GM12865 (cell line): ENCODE measurements around the gene TBCD.

ENCODE experiments used
- DNase-seq: peaks from one replicate; pipeline ENCODE4 v3.0.0; 2010; ENCODE audit warnings: low read depth
- H3K4me3 ChIP-seq: 2 replicates; pipeline ENCODE4 v1.5.1; 2011; ENCODE audit warnings: mild to moderate bottlenecking, low read depth, low read length, control low read depth
- TF ChIP-seq, protein P1 (sequence below): IDR thresholded peaks from 2 replicates; pipeline ENCODE4 v1.5.1; 2011; ENCODE audit warnings: low read length, control low read depth, low read depth, inconsistent platforms; ENCODE audit not compliant: insufficient read depth; ENCODE audit errors: missing control alignments

Gene TBCD

DNA sequence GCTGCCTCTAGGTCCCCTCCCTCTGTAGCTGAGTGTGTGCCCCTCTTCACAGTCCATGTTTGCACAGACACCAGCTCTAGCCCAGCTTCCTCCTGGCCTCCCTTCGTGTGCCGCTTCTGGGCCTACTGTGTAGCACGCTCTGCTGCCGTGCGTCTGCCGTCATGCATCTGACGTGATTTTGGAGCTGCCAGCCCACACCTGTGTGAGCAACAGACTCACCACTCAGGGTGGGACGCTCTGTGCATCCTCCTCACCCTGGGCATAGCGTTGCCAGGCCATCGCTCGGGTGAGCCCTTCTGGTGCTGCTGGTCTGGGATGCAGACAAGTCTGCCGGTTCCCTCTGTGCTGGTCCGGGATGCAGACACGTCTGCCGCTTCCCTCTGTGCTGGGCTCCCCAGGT is 127.4 kb downstream of the TBCD start:
- no peak overlapping the region for H3K4me3 ChIP-seq
- no peak for DNase-seq
- TF ChIP-seq, protein P1, sequence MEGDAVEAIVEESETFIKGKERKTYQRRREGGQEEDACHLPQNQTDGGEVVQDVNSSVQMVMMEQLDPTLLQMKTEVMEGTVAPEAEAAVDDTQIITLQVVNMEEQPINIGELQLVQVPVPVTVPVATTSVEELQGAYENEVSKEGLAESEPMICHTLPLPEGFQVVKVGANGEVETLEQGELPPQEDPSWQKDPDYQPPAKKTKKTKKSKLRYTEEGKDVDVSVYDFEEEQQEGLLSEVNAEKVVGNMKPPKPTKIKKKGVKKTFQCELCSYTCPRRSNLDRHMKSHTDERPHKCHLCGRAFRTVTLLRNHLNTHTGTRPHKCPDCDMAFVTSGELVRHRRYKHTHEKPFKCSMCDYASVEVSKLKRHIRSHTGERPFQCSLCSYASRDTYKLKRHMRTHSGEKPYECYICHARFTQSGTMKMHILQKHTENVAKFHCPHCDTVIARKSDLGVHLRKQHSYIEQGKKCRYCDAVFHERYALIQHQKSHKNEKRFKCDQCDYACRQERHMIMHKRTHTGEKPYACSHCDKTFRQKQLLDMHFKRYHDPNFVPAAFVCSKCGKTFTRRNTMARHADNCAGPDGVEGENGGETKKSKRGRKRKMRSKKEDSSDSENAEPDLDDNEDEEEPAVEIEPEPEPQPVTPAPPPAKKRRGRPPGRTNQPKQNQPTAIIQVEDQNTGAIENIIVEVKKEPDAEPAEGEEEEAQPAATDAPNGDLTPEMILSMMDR = no peak

DNA sequence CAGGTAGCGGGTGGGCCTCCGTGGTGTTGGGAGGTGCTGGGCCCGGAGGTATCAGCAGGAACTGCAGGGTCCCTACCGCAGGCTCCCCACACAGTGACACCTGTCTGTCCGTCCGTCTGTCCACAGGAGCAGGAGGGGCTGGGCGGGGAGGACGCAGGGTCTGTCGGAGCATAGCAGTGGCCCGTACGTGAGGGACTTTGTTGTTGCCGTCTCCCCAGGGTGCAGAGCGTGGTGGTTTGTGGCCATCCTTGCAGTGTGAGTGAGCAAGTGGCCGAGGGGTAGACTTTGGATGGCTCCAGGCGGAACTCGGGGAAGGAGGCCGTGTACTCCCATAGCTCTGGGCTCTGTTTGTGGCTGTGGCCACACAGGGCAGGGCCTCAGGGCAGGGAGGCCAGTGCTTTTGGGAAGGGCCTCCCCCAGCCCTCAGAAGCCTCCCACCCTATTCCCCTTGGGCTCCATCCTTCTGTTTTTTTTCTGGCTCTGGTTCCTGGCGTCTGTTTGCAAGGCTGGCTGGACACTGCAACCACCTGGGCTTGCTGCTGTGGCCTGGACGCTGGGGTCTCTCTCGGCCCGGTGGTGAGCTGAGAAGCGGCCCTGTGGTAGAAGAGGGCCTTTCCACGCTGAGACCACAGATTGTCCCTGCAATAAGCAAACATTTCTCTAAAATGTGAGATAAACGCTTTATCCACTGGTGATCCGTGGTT is 128.9 kb downstream of the TBCD start:
- DNase-seq = no peak
- TF ChIP-seq, protein P1 = no peak
- no peak overlapping the region for H3K4me3 ChIP-seq

DNA sequence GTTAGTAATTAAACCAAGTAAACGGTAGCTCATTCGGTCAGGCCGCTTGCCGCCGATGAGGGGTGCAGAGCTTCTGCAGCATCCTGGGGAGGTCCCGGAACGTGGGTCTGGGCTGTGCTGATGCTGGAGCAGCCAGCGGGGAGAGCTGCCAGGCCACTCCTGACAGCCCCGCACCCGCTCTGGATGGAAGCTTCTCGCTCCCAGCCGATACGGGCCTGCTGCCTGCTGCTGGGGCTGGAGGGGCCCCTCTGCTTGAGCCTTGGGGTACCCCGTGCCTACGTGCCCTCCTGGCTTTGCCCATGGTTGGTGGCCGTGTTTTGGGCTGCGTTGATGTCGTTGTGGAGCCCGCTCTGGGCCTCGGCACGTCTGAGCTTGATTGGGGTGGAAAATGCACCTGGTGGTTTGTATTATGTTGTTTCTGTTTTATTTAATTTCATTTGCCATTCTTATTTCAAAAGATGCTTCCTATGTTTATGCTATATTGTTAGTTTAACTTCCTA is 129.5 kb downstream of the TBCD start:
- no peak overlapping the region for H3K4me3 ChIP-seq
- no peak for DNase-seq
- TF ChIP-seq, protein P1 = no peak

DNA sequence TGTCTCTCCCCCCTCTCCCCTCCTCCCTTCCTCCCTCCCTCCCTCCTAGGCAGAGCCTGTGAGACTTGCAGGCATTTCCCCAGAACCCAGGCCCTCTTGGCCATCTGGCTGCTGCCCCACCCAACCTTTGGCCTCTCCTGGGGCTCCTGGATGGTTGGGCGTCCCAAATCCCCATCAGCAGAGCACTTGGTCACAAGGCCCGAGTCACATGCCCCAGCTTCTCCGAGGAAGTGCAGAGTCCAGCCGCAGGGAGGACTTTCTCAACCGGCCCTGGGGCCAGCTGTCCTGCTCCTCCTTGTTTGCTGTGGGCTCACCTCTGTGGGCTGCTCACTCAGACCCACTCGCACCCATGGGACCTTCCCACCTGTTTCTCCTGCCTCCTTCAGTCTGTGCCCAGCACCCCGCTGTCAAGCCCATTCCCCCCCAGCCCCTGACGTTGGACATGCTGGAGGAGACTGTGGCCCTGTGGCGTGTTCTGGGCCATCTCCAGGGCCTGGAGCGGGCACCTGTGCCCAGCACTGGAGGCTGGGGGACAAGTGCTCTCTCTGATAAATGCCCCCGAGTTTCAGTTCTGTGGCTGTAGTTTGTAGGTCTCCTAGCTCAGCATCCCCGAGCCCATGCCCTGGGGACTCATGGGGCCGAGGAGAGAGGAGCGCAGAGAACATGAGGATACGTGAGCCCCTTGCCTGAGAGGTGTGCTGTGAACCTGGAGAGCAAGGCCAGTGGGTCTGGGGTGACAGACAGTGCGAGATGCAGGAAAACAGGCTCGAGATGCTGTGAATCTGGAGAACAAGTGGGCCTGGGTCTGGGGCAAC is 130.2 kb downstream of the TBCD start:
- no peak overlapping the region for H3K4me3 ChIP-seq
- no peak for DNase-seq
- TF ChIP-seq, protein P1 = no peak

DNA sequence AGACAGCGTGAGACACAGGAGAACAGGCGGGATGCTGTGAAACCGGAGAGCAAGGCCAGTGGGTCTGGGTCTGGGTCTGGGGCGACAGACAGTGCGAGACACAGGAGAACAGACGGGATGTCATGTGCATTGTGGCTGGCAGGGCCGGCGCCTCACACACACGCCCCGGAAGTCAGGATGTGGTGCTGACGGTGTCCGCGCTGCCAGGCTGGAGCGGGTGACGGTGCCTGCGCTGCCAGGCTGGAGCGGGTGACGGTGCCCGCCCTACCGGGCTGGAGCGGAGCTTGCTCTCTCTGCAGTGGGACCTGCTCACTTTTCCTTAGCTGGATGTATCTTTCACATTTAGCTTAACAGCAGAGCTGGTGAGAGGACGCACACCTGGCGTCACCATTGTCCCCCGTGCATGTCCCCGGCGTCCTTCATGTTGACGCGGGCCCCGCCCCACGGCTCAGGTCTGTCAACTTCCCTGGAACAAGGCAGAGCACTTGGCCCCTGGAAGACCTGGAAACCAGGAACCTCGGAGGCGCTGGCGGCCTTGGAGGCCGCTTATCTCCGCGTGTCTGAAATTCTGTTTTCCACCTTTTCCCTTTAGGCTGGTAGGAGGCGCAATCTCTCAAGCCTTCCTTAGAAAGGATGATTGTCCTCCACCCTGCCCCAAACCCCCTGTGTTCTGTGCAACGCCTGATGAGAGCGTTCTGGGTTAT is 131.0 kb downstream of the TBCD start:
- TF ChIP-seq, protein P1 = no peak
- no peak for DNase-seq
- no peak overlapping the region for H3K4me3 ChIP-seq

DNA sequence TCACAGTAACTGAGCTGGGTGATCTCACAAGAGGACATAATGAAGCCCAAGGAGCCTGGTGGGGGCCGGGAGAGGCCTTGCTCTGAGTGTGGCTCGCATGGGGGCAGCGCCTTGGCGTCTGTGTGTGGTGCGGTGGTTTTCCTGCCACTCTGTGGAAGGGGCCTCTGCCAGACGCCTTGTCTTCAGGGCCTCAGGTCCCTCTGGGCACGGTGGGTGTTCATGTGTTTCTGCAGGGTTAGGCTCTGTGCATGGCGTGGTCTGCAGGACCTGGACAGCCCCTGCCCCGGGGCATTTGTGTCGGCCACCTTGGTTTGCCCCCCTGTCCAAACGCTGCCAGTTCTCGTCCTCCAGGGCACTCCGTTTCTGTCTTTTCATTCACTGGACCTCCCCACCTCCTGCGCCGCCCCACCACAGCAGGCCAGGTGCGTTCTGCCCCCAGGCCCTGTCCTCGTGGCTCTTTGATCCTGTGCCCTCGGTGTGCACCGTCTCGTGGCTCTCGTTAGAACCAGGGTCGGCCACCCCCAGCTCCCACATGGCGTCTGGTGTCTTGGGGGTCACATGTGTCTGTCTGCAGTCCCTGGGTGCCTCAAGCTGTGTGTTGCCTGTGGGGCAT is 131.7 kb downstream of the TBCD start:
- DNase-seq = no peak
- H3K4me3 ChIP-seq = no peak overlapping the region
- TF ChIP-seq, protein P1 = no peak
